SK-N-DZ (cell line): Measurements from ENCODE around the gene RIMOC1.
"Not testable (repeated sequence)": the region's sequence is repeated elsewhere in the genome, so short reads cannot be mapped to it uniquely, and the experiment has no call there.

Source experiments
- DNase-seq: peaks from one replicate; pipeline ENCODE4 v3.0.0-alpha.2; 2015; ENCODE audit warnings: low spot score

The RIMOC1 gene

DNA sequence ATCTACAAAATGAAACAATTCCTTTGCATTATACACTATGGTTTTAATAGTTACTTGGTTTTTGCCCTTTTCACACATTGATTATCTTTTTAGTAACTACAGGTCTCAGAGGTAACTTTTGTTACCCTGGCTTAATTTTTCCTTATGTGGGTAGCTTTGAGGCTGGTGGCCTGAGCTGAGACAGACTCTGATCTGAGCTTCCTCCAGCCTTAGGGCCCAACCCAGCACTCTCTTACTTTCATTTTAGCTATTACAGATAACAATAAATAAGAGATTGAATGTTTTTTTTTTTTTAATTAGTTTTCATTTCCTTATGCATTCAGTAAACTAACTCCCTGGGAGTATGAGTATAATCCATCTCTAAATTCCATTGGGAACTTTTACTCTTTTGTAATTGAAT lies 18.9 kb upstream of the RIMOC1 start:
- DNase-seq, result no peak

DNA sequence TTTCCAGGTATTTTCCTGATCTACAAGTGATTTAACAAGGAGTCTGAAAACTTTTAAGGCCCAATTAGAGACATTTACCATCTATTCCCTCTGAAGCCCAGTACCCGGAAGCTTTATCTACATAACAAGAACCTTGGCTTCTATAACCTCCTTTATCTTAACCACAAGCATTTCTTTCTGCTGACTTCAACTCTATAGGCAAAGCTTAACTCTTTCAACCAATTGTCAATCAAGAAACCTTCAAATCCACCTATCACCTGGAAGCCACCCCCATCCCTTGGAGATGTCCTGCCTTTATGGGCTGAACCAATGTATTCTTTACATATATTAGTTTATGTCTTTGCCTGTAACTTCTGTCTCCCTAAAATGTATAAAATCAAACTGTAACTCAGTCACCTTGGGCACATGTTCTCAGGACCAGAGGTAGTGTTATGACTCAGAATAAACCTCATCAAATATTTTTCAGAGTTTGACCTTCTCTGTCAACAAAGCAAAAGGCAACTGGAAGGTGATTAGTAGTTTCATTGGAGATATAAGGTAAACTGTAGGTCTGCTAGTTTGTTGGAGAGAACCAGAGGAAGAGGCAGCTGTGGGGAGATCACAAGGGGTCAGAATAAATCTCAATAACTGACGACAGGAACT lies 13.0 kb upstream of the RIMOC1 start:
- DNase-seq, result no peak

DNA sequence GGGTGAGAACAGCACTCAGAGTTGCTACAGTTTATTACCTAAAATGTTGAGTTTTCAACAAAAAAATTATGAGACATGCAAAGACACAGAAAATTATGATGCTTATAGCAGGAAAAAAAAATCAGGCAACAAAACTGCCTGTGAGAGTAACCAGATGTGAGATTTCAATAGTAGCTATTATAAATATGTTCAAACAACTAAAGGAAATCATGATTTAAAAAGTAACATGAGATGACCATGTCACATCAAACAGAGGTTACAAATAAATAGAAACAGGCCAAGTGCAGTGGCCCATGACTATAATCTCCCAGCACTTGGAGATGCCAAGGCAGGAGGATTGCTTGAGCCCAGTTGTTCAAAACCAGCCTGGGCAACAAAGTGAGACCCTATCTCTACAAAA lies 12.1 kb upstream of the RIMOC1 start:
- DNase-seq, result no peak

DNA sequence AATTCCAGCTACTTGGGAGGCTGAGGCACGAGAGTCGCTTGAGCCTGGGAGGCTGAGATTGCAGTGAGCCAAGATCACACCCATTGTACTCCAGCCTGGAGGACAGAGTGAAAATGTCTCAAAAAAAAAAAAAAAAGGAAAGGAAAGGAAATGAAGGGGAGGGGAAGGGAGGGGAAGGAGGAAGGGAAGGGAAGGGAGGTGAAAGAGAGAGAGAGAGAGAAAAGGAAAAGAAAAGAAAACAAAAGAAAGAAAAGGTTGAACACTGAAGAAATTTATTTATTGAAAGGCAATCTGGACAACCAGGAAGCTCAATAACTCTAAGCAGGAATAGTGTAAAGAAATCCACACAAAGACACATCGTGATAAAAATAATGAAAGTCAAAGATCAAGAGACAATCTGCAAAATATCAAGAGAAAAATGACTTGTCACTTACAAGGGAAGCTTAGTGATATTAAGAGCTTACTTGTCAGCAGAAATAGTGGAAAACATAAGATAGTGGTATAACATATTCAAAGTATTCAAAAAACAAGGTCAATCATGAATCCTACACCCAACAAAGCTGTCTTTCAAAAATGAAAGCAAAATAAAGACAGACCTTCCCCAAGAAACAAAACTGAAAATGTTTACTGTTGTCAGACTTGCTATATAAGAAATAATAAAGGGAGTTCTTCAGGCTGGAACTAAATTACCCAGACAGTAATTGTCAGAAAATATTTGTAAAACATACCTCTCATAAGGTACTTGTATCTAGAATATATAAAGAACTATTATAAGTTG lies 10.9 kb upstream of the RIMOC1 start:
- no peak for DNase-seq

DNA sequence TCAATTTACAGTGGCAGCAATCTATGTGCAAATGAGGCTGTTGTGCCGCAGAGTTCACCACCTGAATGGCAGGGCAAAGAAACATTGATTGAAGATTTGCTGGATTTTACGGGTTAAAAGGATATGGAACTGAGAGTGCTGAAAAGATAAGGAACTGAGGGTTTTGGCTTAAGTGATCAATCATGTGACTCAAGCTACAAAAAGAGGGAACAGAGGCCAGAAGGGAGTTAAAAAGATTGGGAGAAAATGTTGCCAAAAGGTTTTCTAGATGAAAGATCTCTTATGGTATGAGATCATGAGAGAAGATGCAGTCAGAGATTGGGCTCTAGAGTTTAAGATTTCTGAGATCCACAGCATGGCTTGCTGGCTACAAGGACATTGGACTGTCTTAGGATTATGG lies 7.9 kb upstream of the RIMOC1 start:
- DNase-seq, result no peak

DNA sequence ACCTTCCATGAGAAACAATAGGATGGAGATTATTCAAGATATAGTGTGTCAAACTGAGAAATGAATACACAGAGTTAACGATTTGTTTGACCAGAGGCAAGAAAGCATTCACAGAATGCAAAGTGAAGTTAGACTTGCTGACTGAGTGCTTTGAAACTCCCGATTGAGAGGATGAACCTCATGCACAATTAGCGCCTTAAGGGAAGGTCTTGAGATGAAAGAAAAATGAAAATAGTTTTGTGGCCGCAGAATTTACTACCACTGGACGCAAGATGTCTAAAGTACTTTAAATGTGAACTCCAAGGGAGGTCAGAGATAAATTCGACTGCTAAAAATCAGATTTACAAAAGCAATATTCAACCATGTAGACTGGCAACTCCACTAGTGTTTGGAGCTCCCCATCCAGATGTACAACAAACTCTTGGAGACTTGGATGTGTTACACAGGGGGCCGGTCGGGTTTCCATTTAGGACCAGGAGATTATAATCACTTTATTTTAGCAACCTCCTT lies 707 bp upstream of the RIMOC1 start:
- DNase-seq, result no peak

DNA sequence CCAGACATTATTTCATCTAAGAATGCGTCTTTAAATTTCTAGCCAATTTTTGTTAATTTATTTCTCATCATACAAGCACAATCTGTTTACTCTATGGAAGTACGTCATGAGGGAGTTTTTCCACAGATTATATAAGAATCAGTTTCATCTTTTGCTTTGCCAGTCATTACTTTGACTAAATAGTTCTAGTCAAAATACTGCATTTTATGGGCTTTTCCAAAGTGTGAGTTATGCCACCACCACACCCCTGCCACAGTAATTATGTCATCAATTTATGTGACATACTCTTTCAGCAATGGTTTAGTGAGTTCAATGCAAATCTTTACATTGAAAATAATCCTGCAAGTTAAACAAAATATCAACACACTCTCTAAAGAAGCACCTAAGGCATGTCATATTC lies 2.0 kb downstream of the RIMOC1 start:
- DNase-seq, result no peak

DNA sequence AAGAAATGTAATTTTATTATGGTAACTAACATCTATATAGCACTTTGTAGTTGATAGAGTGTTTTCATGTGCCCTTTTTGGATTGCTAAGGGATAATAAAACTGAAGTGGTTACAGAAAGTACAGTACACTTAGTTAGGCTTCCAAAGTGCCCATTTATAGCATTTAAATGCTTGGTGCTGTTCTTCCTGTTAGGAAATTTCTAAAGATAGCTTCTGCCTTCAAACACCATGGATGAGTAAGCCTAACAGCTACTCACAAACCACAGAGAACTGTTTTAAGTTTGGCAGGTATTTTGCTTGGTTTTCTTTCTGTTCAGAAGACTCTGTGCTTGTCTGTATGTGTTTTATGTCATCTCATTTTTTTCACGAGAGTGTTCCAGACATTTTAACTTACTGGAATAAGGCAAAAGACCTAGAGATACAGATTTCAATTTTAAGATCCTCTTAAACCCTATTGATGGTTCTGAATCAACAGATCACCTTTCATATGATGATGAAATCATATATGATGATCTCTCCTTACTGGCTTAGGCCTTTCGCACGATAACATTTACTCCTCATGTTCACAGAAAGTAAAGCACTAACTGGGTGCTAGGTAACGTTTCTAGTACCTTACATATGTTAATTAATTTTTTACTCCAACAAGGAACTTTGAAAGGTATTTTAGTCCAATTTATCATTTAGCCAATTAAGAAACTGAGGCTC lies 4.4 kb downstream of the RIMOC1 start:
- no peak for DNase-seq

DNA sequence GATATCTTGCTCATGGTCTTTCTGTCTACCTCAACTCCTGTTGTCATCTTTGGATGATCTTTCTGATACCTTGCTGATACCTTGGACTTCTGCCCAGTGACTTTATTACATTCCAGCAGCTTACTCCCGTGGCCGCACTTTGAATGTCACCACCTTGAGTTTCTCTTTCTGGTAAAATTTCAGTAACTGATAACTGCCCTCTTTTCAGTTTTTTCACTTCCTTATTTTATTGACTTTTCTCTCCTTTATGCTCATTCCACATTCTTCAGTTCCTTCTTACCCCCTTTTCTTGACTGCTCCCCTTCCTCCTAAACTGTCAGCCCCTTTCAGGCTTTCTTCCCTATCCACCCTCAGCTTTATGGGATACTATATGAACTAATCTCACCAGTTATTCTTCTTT lies 14.0 kb downstream of the RIMOC1 start:
- no peak for DNase-seq

DNA sequence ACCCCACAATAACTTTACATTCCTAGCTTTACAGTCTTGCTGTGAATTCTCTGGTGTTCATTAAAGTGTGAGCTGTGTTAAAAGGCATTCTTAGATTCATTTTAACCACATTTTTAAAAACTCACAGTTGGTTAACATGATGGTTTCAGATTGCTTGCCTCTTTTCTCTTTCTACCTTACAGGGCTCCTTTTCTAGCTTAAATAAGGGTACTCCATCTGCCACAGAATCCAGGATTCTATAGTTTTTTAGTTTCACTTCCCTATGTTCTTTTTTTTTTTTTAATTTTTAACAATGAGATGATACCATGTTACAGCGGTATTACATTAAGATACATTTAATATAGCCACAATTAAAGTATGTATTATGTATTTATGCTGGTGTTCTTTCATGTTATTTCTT lies 17.0 kb downstream of the RIMOC1 start:
- DNase-seq, result no peak

DNA sequence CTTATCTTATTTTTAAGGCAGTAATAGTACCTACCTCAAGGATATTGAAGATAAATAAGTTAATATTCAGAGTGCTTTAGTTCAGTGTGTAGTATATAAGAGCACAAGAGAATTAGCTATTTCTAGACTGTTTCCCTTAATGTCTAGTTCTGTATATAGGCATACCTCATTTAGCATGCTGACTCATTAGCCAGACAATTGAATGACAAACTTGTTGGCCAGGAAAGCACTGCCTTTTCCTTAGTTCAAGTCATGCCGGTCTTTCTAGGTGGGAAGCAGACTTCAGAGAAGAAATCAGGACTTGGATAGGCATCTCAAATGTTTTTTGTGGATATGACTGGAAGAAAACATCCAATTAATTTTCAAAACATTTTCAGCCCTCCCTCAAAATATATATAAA lies 17.7 kb downstream of the RIMOC1 start:
- no peak for DNase-seq

DNA sequence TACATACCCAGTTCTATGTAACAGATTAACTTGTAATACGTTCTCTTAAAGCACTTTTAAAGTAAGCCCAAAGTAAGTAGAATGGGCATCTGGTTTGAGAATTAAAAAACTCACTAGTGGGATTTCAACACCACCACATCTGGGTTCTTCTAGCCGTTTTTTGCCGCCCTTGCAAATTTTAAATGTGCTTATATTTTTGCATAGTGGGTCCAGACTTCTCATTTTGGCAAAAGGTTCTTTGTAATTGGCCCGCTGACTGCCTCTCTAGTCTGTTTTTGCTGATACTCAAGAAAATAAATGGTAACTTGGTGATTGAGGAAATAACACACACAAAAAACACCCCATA lies 20.4 kb downstream of the RIMOC1 start:
- DNase-seq, result no peak

DNA sequence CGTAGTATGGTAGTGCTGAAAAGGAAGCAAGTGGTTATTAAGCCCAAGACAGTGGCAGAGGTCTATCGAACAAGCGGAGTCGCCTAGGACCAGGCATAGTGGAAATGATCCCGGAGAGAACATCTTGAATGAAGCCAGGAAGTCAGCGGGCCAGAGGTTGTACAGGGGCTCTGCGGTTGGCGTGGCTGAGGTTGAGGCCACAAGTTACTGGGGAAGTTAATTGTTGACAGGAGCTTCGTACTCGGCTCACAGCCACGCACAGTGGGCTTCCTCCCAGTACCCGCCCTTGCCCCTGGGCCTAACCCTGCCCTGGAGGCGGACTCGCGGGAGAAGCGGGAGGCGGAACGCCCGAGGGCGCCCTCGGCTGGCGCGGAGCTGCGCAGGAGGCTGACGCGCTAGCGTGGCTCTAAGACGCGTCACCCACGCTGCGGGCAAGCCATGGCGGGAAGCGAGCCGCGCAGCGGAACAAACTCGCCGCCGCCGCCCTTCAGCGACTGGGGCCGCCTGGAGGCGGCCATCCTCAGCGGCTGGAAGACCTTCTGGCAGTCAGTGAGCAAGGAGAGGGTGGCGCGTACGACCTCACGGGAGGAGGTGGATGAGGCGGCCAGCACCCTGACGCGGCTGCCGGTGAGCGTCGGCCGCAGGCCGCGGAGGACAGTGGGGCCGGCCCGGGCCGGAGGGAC lies 20.9 kb downstream of the RIMOC1 start, which contains the start of gene FBXO4:
TSS of gene FBXO4 (plus strand) at position 410 of the 683 bp plus-strand sequence. CDS start at position 439, 29 bp downstream.
- no peak for DNase-seq

DNA sequence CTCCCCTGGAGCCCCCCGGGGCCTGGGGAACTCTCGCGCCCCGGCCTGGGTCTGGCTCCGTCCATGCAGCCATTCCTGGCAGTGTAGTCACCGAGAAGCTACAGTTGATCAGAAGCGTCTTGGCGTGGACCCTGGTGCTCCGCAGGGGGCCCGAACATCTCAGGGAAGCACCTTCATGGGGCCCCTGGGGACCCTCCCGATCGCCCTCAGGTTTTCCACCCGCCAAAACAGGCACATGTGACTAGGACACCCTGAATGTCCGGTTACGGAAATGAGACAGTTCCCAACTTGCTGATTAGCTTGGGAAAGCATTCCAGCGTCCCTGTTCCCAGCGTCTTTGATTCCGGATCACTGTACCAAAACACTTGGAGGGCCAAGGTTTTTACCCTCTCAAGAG lies 21.4 kb downstream of the RIMOC1 start:
- DNase-seq, result no peak

DNA sequence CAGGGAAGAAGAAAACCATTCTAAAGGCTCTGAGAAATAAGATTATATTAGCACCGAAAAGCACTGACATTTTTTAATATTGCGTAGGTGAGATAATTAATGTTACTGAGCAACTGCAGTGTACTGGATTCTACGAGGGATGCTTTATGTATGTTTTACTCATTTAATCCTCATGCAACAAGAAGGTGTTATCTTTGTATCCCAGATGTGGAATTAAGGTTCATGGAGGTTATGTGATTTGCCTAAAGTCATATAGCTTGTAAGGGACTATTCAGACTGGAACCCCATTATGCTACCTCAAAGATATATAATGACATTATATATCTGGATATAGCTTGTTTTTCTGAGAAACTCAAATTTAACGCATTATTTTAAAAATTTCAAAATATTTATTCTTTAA lies 23.5 kb downstream of the RIMOC1 start:
- DNase-seq, result no peak

DNA sequence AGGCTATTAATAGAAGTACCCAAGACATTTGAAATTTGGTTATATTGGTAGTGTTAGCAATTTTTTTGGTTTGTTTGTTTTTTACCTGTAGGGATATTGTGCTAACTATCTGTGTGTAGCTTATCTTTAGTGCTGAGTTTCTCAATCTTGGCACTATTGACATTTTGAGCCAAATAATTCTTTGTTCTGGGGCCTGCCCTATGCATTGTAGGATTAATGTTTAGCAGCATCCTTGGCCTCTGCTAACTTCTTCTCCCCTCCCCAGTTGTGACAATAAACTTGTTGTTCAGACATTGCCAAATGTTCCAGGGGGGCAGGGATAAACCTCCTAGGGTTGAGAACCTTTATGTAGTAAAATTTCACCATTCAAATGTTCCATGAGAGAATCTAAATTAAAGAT lies 24.9 kb downstream of the RIMOC1 start:
- DNase-seq, result no peak

DNA sequence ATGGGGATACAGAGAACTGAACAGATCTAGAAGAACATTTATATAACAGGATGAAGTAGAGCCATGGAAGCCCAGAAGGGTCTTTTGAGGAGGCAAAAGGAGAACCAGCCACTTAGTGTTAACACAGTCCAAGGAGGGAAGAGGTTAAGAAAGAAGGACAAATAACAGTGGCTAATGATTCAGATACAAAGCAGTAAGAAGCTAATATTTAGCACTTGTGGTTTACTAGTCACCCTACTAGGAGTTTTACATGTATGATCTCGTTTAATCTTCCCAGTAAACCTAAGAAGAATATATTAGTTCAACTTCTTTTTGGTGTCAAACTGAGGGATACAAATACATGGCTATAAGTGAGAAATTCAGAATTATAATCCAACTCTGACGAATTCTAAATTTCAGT lies 28.6 kb downstream of the RIMOC1 start:
- no peak for DNase-seq

DNA sequence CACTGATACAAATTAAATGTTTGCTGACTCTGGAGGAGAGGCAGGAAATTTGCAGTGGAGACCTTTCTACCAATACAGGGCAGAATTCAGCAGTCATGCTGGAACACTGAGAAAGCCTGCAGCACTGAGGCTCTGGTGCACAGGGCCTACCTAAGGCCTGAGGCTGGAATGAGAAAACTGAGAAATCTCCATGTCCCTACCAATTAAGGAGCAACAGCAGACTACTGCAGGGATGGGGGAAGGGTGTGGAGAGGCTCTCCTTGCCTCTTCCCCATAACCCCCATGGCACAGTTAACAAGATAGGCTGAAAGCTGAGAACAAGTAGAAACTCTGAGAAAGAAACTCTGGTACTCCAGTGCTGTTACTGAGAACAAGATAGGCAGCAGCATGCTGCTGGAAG lies 31.4 kb downstream of the RIMOC1 start:
- DNase-seq, result no peak

DNA sequence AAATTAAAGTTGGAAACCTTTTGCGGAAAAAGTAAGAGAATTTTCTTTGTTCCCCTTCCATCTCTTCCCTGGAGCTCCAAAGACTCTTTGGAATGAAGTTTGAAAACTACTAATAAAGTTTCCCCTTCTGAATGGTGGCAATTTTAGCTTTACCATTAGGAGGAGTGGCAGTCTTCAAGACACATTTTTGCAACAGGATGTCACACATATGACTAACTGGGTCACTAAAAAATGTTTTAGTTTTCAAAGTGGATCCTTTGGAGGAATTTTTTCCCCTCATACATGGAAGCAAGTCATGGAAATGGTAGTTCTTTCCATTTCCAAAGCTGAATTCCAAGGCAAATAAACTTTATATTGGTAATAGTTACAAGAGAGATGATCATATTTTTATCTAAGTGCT lies 36.5 kb downstream of the RIMOC1 start:
- no peak for DNase-seq

DNA sequence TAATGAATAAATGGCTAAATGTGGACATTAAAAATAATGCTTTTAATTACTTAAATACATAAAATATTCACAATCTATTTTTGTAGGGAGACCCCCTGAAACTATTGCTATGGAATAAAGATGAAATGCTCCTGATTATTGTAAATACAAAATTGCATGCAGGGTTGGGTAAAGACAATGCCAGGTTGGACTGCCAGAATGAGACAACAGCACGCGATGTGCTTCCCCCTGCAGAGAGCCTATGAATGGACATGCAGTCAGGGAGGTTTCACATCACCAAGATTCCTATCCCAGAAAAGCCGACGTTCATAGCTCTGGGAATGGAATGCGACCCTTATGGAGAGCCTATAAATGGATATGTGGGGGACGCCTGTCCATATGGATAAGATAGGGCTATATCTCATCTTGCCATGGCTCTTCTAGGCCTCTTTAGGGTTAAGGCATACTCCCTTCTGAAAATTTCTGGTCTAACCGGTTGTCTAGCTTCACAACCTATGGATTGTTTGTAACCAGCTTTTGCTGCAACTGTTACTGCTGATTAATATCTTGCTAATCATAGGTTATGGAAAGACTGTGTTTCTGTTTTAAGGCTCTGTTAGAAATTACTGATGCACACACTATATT lies 41.3 kb downstream of the RIMOC1 start:
- DNase-seq, result not testable (repeated sequence)

DNA sequence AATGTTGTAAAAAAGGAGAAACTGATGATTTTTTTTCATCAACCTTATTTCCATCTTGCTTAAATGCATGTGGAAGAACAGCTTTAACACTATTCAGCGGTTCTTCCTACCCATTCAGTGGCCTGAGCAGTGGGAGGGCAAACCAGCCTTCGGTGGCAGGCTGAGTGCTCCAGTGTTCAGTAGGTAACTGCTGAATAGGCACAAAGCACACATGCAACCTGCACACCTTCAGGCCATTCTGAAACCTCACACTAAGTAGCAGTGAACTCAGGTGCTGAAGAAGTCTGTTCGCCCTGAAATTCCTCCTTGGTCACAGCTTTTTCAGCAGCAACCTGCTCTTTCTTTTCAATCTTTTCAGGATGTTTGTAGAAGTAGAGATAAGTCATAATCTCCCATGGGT lies 47.1 kb downstream of the RIMOC1 start:
- DNase-seq, result no peak
